ENCODE measurements around the gene TBX21.

TBX21 gene

DNA sequence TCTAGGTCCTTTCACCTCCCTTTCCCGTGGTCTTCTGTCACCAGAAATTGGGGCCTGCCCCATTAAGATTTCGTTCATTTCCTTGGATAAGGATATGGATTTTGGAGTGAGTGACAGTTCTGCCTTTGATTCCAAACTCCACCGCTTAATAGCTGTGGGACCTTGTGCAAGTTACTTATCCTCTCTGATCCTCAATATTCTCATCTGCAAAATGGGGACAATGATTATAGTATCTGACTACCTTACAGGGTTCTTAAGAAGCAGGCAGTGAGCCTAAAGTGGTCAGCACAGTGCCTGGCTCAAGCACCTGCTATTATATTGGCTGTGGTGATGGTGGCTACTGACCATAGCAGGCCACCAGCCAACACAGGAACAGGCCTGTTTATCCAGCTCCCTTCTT is 23.4 kb upstream of the TBX21 start:
- Histone ChIP-seq H3K9me3 (ENCODE audit: severe bottlenecking) (no peaks in the 10 kb centered on the region), H3K27ac (no peak overlapping the region), H3K27me3 (ENCODE audit: insufficient read depth, low read depth, severe bottlenecking) (no peaks in the 10 kb centered on the region), H3K4me3 (ENCODE audit: low read depth, low read length) (no peak overlapping the region), H3K36me3 (peaks cover 21% of the 10 kb centered on the region)
- DNase-seq, result no peak
- TF ChIP-seq, protein P1, sequence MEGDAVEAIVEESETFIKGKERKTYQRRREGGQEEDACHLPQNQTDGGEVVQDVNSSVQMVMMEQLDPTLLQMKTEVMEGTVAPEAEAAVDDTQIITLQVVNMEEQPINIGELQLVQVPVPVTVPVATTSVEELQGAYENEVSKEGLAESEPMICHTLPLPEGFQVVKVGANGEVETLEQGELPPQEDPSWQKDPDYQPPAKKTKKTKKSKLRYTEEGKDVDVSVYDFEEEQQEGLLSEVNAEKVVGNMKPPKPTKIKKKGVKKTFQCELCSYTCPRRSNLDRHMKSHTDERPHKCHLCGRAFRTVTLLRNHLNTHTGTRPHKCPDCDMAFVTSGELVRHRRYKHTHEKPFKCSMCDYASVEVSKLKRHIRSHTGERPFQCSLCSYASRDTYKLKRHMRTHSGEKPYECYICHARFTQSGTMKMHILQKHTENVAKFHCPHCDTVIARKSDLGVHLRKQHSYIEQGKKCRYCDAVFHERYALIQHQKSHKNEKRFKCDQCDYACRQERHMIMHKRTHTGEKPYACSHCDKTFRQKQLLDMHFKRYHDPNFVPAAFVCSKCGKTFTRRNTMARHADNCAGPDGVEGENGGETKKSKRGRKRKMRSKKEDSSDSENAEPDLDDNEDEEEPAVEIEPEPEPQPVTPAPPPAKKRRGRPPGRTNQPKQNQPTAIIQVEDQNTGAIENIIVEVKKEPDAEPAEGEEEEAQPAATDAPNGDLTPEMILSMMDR (IDR thresholded peaks at IDR 0.05; ENCODE audit: low read depth, low read length), result no peak

GRCh38 chr17:47711366-47712099 is 21.5 kb upstream of the TBX21 start:
- H3K4me3 ChIP-seq (ENCODE audit: low read depth, low read length), result no peak overlapping the region
- no peaks in the 10 kb centered on the region for H3K27me3 ChIP-seq (ENCODE audit: insufficient read depth, low read depth, severe bottlenecking)
- no peak for DNase-seq
- no peaks in the 10 kb centered on the region for H3K9me3 ChIP-seq (ENCODE audit: severe bottlenecking)
- no peak overlapping the region for H3K27ac ChIP-seq
- TF ChIP-seq, protein P1 (IDR thresholded peaks at IDR 0.05; ENCODE audit: low read depth, low read length), result no peak
- peaks cover 19% of the 10 kb centered on the region for H3K36me3 ChIP-seq

- Histone ChIP-seq H3K4me3 (ENCODE audit: low read depth, low read length) (no peak overlapping the region), H3K27me3 (ENCODE audit: insufficient read depth, low read depth, severe bottlenecking) (no peaks in the 10 kb centered on the region), H3K36me3 (peaks cover 19% of the 10 kb centered on the region), H3K9me3 (ENCODE audit: severe bottlenecking) (no peaks in the 10 kb centered on the region), H3K27ac (no peak overlapping the region)
- TF ChIP-seq, protein P1 (IDR thresholded peaks at IDR 0.05; ENCODE audit: low read depth, low read length), result no peak
- DNase-seq, result no peak
Measured at GRCh38 chr17:47712330-47713023, 20.6 kb upstream of the TBX21 start.

DNA sequence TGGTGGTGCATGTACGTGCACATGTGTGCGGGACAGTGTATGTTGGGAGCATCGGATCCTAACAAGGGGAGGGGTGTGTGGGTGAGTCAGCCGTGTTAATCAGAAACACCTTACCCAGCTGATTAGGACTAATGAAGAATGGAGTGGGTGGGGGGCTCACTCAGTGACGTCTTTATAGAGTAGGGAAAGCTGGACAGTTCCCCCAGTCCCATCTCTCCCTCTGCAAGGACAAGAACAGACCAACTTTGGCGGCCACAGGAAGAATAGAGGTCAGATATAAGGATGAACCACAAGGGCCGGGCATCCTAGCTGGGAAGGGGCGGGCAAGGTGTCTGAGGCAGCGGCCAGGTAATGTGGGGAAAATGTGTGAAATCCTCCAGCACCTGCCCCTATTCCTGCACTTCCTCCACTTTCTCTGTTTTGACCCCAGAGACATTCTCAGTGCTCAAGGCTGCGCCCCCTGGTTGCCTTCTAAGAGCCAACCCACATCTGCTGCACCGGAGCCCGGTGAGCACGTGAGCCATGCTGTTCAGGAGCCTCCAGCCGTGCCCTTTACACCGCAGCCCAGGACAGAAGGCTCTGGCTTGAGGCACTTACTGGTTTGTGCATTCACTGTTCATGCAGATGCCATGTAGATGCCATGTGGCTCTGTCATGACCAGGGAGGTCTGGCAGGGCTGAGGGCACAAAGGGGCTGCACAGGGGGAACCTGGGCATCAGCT is 18.9 kb upstream of the TBX21 start:
- Histone ChIP-seq H3K9me3 (ENCODE audit: severe bottlenecking) (no peaks in the 10 kb centered on the region), H3K27ac (no peak overlapping the region), H3K27me3 (ENCODE audit: insufficient read depth, low read depth, severe bottlenecking) (no peaks in the 10 kb centered on the region), H3K4me3 (ENCODE audit: low read depth, low read length) (no peak overlapping the region), H3K36me3 (peaks cover 19% of the 10 kb centered on the region)
- TF ChIP-seq, protein P1 (IDR thresholded peaks at IDR 0.05; ENCODE audit: low read depth, low read length), result no peak
- DNase-seq, result no peak

DNA sequence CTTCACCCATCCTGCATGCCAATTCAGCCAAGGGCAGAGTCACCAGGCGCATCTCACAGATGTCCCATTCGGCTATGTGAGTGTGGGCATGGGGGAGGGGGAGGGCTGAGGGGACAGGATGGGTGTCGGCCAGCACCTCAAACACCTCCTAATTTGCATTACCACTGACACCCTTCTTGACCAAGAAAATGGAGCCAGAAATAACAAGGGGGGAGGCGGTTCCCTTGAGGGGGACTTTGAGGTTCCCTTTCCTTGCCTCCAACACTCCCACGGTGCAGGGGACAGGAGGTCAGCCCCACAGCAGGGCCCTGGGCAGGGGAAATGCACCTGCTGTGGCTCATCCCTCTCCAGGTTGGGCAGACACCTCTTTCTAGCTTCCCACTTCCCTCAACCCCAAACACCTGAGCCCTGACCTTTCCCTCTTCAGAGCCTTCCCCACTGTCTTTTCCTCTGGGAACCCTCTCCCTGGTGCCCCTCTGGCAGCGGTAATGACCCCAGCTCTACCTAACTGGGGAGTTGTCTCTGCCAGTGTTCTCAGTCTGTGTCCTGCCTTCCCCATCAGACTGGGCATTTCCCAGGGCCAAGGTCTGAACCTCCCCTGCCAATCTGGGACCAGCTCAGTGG is 18.2 kb upstream of the TBX21 start:
- H3K27ac ChIP-seq, result no peak overlapping the region
- no peak for DNase-seq
- peaks cover 12% of the 10 kb centered on the region for H3K36me3 ChIP-seq
- no peaks in the 10 kb centered on the region for H3K9me3 ChIP-seq (ENCODE audit: severe bottlenecking)
- TF ChIP-seq, protein P1 (IDR thresholded peaks at IDR 0.05; ENCODE audit: low read depth, low read length), result no peak
- no peaks in the 10 kb centered on the region for H3K27me3 ChIP-seq (ENCODE audit: insufficient read depth, low read depth, severe bottlenecking)
- H3K4me3 ChIP-seq (ENCODE audit: low read depth, low read length), result no peak overlapping the region

Data from WERI-Rb-1 (cell line).